Ishikawa (cell line): ENCODE data around the gene EMC9.

Experiments
- CEBPB ChIP-seq: IDR thresholded peaks from 2 replicates; pipeline ENCODE4 v1.6.1; 2012
- CREB1 ChIP-seq: IDR thresholded peaks from 2 replicates; pipeline ENCODE4 v1.6.1; 2012; ENCODE audit warnings: low read depth
- EP300 ChIP-seq: IDR thresholded peaks from 2 replicates; pipeline ENCODE4 v1.6.1; 2012; ENCODE audit warnings: borderline replicate concordance
- FOXM1 ChIP-seq: IDR thresholded peaks from 2 replicates; pipeline ENCODE4 v1.6.1; 2012; ENCODE audit warnings: low read depth, borderline replicate concordance
- MAX ChIP-seq: IDR thresholded peaks from 2 replicates; pipeline ENCODE4 v1.6.1; 2012
- NFIC ChIP-seq: IDR thresholded peaks from 2 replicates; pipeline ENCODE4 v1.6.1; 2012
- TAF1 ChIP-seq: IDR thresholded peaks from 2 replicates; pipeline ENCODE4 v1.6.1; 2012; ENCODE audit warnings: low read depth, mild to moderate bottlenecking
- TCF12 ChIP-seq: IDR thresholded peaks from 2 replicates; pipeline ENCODE4 v1.6.1; 2012; ENCODE audit warnings: low read depth
- TEAD4 ChIP-seq: IDR thresholded peaks from 2 replicates; pipeline ENCODE4 v1.6.1; 2012
- USF1 ChIP-seq: IDR thresholded peaks from 2 replicates; pipeline ENCODE4 v1.6.1; 2012
- YY1 ChIP-seq: IDR thresholded peaks from 2 replicates; pipeline ENCODE4 v1.6.1; 2012; ENCODE audit warnings: low read depth

- no peak for TF ChIP-seq TAF1
- no peak for TF ChIP-seq MAX
- no peak for TF ChIP-seq YY1
- TF ChIP-seq TCF12, result no peak
- no peak for TF ChIP-seq CREB1
- TF ChIP-seq TEAD4, result no peak
- no peak for TF ChIP-seq EP300
- no peak for TF ChIP-seq USF1
- no peak for TF ChIP-seq FOXM1
- no peak for TF ChIP-seq NFIC
- TF ChIP-seq CEBPB, result no peak
Observed at GRCh38 chr14:24147761-24148428, 6.5 kb upstream of the EMC9 start.
